Activated CD4-positive, alpha-beta T cell treated with anti-CD3 and anti-CD28 coated beads, Interleukin-2, Interleukin-4, amounts not matched to agents 100 ng/mL and 50 ng/mL, durations not matched to agents 16 hours and 8 hours (primary cell): Measurements from ENCODE around the gene ZNF414.

ENCODE experiments used
- DNase-seq: peaks from one replicate; pipeline ENCODE4 v3.0.0-alpha.2; 2020; ENCODE audit warnings: low spot score

Gene ZNF414

DNA sequence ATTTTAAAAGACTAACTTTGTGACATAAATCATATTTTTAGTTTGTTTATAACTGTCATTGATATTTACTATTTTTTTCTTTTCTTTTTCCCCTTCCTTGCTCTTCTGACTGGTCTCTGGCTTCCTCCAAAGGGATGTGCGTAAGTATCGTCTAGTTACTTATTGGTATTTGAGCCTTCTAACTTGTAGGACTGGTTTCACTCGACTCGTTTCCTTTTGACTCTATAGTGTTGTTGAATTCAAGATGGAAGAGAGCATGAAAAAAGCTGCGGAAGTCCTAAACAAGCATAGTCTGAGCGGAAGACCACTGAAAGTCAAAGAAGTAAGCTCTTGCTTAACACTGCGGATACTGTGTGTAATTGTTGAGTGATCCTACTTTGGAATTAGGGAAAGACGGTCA, 50.6 kb downstream of the ZNF414 start:
- DNase-seq: no peak

DNA sequence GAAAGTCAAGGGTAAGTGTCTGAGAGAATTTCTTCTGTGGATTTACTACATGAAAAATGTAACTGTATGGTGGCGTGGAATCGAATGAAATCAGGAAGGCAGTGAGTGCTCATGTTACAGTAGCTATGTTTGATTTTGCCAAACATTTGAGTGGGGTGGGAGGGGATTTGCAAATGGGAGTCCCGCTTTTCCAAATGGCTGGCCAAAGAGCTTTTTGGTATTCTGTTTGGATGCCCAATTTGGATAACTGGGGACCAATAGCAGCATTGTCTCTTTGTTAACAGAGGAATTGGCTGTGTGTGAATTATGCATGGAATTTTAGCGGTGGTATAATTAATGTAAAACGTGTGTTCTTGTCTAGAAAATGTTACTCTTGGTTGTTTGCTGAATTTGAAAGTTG, 51.4 kb downstream of the ZNF414 start:
- DNase-seq: no peak

- DNase-seq: no peak
Observed at GRCh38 chr19:8461891-8462290, 52.1 kb downstream of the ZNF414 start.

GRCh38 chr19:8461376-8461775, 52.6 kb downstream of the ZNF414 start:
- no peak for DNase-seq

DNA sequence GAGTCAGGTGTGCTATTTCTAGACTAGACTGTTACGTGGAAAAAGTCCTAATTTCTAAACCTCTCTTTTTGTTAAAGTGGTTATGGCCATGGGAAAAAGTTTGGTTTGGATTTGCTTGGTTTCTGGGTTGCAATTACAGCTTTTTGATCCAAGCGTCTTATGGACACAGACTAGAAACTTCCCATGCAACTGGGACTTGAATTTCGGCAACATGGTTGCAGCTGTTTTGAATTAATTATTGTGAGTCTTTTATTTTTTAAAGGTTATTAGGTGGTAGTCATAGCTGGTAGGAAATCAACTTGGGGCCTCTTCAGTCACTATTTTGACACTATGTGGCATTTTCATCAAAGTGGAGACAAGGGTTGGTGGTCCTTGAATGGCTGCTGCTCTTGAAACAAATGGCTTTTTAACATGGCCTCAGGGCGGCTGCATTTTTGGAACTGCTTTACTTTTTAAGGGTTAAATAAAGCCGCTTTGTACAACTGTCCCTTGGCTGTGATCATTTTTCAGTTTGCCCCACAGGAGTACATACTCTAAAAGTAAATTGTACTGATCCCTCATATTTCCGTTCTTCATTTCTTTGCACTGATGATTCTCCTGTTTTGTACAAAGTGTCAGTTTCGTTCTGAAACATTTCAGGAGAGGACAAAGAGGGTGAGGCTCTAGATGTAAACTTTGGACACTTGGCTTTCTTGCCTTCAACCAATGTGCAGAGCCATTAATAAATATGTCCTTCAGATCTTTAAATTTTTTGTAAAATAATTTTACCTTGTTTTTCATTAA, 53.3 kb downstream of the ZNF414 start:
- no peak for DNase-seq
